Frontal cortex (tissue), 4 donors: ENCODE data around the gene RPL10. TPM values are rescaled to one million over a fixed set of nuclear protein-coding genes. Genes with fewer than 3 reads are reported as not detected.
A peak's percentile ranks its signal among the peaks of the same experiment; 100 is the strongest.

Experiments
- DNase-seq, 2 donors: peaks; one replicate each; pipeline ENCODE4 v3.0.0; 2012; ENCODE audit warnings: low spot score in 2 of 2
- FAIRE-seq: peaks from 2 replicates; lab custom pipeline; 2012; peaks lifted over from hg19 to GRCh38; lab: Jason Lieb, UNC
- total RNA-seq: library from RNA; depleted of rRNA; stranded (reverse); fragments of >200 nt; gene quantifications from one replicate; pipeline ENCODE4 v1.2.3, GENCODE V29; 2014
- donor health status: control.
- donor health status: control.
- donor health status: control.

The RPL10 gene
- total RNA-seq, 1 donor from 2014 or later = 2,273 TPM

GRCh38 chrX:154419688-154420401, 21.7 kb downstream of the RPL10 start:
- DNase-seq = no peak
- FAIRE-seq = no peak

DNA sequence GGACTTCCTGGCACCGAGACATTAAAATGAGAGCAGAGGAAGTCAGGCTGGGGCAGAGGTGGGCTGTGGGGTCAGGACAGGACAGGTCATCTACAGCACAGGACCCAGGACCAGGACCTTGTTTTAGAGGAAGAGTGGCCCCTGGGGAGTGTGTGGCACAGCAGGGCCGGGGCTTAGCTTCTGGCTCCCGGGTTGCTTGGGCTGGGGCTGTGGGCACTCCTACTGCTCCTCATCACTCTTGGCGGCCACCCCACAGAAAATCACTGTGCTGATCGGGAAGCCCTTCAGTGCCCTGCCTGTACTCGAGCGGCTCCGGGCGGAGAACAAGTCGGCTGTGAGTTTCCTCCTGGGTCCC, 22.2 kb downstream of the RPL10 start:
- no peak for FAIRE-seq
- DNase-seq = no peak

DNA sequence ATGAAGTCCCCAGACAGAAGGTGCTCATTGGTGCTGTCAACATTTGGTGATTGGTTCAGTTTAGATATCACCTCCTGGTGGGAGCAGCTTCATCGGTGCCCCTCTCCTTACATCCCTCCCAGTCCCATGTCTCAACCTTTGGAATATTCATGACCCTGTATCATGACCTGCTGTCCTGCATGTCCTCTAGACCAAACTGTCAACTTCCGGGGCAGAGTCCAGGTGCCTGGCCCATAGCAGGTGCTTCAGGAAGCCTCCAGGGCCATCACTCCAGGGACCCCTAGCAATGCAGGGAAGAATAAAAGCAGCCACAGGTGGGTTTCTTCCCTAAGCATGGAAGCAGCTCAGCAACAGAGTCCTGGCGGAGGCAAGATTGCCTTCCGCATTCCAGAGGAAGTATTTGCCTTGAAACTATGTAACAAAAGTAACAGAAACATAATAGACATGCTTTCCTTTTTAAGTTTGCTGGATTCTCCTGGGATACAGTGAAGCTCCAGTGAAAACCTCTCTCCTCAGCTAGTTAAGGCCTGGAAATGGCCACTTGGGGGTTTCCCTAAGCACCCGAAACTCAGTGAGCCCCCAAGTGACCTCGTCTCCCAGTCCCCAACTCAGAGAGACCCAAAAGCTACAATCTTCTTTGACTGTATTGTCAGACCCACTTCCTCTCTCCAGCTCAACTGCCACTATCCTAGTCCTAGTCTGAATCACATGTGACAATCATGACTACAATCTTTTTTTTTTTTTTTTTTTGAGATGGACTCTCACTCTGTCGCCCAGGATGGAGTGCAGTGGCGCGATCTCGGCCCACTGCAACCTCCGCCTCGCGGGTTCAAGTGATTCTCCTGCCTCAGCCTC, 29.0 kb downstream of the RPL10 start:
- DNase-seq (no peak), FAIRE-seq (no peak)

DNA sequence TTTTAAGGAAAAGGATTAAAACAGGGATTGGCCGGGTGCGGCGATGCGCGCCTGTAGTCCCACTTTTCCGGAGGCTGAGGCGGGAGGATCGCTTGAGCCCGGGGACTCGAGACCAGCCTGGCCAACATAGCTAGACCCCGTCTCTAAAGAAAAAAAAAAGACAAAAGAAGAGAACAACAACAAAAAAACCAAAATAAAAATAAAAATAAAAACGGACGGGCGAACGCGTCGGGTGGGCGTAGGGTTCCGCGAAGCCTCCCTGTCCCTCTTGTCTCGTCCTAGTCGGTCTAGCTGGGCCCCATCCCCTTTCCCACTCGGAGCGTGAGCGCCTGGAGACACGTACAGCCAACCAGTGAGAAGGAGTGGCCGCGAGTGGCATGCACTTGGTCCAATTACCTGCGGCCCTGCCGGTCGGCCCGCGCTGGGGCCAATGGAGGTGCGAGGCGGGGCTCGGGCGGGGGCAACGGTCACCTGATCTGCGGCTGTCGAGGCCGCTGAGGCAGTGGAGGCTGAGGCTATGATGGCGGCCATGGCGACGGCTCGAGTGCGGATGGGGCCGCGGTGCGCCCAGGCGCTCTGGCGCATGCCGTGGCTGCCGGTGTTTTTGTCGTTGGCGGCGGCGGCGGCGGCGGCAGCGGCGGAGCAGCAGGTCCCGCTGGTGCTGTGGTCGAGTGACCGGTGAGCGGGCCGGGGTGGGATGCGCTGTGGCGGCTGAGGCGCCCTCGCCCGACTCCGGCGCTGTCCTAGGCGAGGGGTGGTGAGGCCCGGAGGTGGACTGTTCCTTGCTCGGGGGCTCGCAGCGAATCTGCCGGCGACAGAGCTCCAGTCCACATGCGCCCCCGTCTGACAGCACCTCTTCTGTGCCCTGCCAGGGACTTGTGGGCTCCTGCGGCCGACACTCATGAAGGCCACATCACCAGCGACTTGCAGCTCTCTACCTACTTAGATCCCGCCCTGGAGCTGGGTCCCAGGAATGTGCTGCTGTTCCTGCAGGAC, 30.3 kb downstream of the RPL10 start, which contains the start of gene ATP6AP1:
TSS of gene ATP6AP1 (plus strand) at position 502 of the 996 bp plus-strand sequence. CDS start at position 518, 16 bp downstream.
- FAIRE-seq = no peak
- peak; percentile 78 to 81 for DNase-seq

GRCh38 chrX:154429711-154430110, 31.5 kb downstream of the RPL10 start:
- no peak for FAIRE-seq

GRCh38 chrX:154430479-154430878, 32.3 kb downstream of the RPL10 start:
- DNase-seq (no peak), FAIRE-seq (no peak)

More at GRCh38 chrX:154429711-154430110, 31.5 kb downstream of the RPL10 start:
- DNase-seq = no peak

DNA sequence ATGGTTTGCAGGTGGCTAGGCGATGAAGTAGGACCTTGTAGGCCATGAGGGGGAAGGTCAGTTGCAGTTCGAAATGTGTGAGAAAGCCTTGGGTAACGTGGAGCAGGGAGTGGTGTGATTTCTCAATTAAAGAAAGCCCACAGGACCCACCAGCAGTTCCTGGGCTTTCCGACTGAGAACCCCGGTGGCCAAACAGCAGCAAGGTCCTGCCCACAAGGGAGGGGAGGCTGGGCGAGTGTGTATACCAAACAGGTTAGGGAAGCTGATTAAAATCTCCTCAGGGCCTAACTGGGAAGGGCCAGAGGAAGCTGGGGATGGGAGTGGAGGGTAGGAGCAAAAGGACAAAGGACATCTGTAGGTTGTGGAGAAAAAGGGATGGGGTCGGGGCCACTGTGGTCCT, 32.7 kb downstream of the RPL10 start:
- FAIRE-seq = no peak
- no peak for DNase-seq

- DNase-seq = no peak
- FAIRE-seq = no peak
Measured at GRCh38 chrX:154431341-154431740, 33.2 kb downstream of the RPL10 start.

DNA sequence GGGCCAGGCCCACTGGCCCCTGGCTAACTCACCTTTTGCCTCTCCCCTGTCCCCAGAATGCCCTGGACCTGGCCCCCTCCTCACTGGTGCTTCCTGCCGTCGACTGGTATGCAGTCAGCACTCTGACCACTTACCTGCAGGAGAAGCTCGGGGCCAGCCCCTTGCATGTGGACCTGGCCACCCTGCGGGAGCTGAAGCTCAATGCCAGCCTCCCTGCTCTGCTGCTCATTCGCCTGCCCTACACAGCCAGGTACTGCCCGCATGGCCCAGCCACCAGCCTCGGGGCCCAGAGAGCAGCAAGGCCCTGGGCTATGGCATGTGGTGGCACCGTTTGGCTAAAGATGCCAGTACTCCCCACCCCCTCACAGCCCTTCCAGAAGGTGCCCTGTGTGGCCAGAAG, 34.0 kb downstream of the RPL10 start:
- DNase-seq = no peak

GRCh38 chrX:154433605-154434004, 35.4 kb downstream of the RPL10 start:
- FAIRE-seq = no peak

More for the DNA sequence above, 34.0 kb downstream of the RPL10 start:
- FAIRE-seq = no peak

GRCh38 chrX:154434394-154435168, 36.4 kb downstream of the RPL10 start:
- DNase-seq = no peak
- no peak for FAIRE-seq

More at GRCh38 chrX:154433605-154434004, 35.4 kb downstream of the RPL10 start:
- no peak for DNase-seq

DNA sequence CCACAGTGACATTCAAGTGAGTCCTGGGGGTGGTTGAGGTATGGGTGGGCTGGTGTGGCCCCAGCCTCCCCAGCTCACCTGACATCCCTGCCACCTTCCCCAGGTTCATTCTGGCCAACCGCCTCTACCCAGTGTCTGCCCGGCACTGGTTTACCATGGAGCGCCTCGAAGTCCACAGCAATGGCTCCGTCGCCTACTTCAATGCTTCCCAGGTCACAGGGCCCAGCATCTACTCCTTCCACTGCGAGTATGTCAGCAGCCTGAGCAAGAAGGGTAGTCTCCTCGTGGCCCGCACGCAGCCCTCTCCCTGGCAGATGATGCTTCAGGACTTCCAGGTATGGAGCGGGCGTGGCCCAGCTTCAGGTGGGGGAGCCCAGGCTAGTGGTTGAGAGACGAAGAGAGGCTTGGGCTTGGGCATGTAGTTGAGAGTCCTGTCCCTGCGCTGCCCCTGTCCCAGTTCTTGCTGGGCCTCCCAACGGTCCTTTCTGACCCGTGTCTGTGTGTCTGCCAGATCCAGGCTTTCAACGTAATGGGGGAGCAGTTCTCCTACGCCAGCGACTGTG, 37.1 kb downstream of the RPL10 start:
- no peak for DNase-seq
- no peak for FAIRE-seq

- FAIRE-seq (no peak), DNase-seq (peak; percentile 78 to 85)
Measured at GRCh38 chrX:154436374-154436982, 38.3 kb downstream of the RPL10 start.

DNA sequence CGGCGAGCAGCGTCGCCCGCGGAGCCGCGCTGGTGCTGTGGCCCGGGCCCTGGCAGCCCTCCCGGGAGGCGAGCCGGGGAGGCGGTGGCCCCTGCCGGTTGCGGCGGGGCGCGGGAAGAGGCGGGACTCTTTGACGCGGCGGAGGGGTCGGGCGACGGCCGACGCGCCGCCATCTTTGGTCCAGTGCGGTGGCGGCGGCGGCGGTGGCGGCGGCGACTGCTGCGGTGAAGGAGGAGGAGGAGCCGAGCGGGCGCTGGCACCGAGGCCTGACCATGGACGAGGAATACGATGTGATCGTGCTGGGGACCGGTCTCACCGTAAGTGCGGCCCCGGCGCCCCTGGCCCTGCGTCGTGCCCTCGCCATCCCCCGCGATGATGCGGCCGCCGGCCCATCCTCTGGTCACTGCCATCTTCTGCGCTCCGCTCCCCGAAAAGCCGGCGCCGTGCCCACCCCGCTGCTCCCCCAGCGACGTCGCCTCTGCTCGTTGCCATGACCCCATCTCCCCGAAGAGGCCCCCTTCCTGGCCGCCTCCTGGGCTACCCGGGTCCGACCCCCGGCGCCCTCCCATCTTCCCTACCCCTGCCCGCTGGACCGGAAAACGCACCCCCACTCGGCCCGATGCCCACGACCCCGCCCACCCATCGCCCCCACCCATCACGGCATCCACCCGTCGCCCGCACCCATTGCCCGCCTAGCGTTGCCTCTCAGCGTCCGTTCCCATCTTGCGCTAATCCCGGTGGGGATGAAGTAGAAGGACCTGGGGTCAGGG, 39.0 kb downstream of the RPL10 start, which contains the start of gene GDI1:
TSS of gene GDI1 (plus strand) at position 172 of the 770 bp plus-strand sequence. CDS start at position 273, 101 bp downstream.
- FAIRE-seq = no peak

GRCh38 chrX:154437971-154438893, 40.1 kb downstream of the RPL10 start:
- FAIRE-seq (no peak), DNase-seq (no peak)

More for the DNA sequence above, 39.0 kb downstream of the RPL10 start, which contains the start of gene GDI1:
- peak; percentile 62 to 77 for DNase-seq

DNA sequence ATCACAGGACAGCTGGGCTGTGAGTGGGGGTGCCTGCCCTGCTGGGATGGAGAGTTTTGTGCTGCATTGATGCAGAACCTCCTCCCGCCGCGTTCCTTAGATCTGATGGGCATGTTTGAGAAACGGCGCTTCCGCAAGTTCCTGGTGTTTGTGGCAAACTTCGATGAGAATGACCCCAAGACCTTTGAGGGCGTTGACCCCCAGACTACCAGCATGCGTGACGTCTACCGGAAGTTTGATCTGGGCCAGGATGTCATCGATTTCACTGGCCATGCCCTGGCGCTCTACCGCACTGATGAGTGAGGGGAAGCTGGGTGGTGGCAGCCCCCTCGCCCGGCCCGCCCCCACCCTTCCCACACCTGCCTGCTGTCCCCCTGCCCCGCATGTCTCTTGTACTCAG, 41.7 kb downstream of the RPL10 start:
- DNase-seq (no peak), FAIRE-seq (no peak)
